Activated T-cell treated with anti-CD3 and anti-CD28 coated beads, Interleukin-2, amount 50 U/mL, for 4 hours (primary cell): ENCODE measurements around the gene WTIP. TPM values are rescaled to one million over a fixed set of nuclear protein-coding genes. Genes with fewer than 3 reads are reported as not detected.

ENCODE experiments used
- ATAC-seq, 2 donors: fragments of 200-7000 bp; cut with Tn5 transposase; one replicate each; pipeline ENCODE4 v1.10.0; 2021
- DNase-seq: peaks from one replicate; pipeline ENCODE4 v3.0.0-alpha.2; 2020
- H3K27me3 Mint-ChIP-seq: one replicate; pipeline ENCODE4 v1.8.0; 2021; ENCODE audit warnings: low read depth, mixed read lengths
- H3K36me3 Mint-ChIP-seq: one replicate; pipeline ENCODE4 v1.8.0; 2022; ENCODE audit warnings: mixed read lengths; ENCODE audit not compliant: insufficient read depth
- H3K4me1 Mint-ChIP-seq: one replicate; pipeline ENCODE4 v1.8.0; 2021; ENCODE audit warnings: low read depth, mixed read lengths
- H3K4me3 Mint-ChIP-seq: one replicate; pipeline ENCODE4 v1.8.0; 2021; ENCODE audit warnings: mild to moderate bottlenecking, moderate library complexity, mixed read lengths
- H3K9me3 Mint-ChIP-seq: one replicate; pipeline ENCODE4 v1.8.0; 2021; ENCODE audit warnings: mixed read lengths
- total RNA-seq, 3 donors: library from RNA; stranded (reverse); gene quantifications; one replicate each; pipeline ENCODE4 v1.2.1, GENCODE V29; 2021

The WTIP gene
- total RNA-seq, 3 donors from 2014 or later, result 0.38 to 0.98 (median 0.63) TPM

GRCh38 chr19:34540811-34541557, 59.4 kb downstream of the WTIP start:
- no peak overlapping the region for H3K4me3 Mint-ChIP-seq
- peaks cover 19% of the 10 kb centered on the region for H3K9me3 Mint-ChIP-seq
- no peaks in the 10 kb centered on the region for H3K4me1 Mint-ChIP-seq
- no peak for DNase-seq
- no peak for ATAC-seq
- H3K27me3 Mint-ChIP-seq, result peaks cover 22% of the 10 kb centered on the region
- H3K36me3 Mint-ChIP-seq, result no peaks in the 10 kb centered on the region

GRCh38 chr19:34549833-34550232, 68.3 kb downstream of the WTIP start:
- Mint-ChIP-seq H3K4me3 (no peak overlapping the region), H3K9me3 (peaks cover 21% of the 10 kb centered on the region), H3K27me3 (peaks cover 20% of the 10 kb centered on the region), H3K36me3 (no peaks in the 10 kb centered on the region), H3K4me1 (no peaks in the 10 kb centered on the region)
- ATAC-seq, result no peak
- no peak for DNase-seq

- H3K36me3 Mint-ChIP-seq, result no peaks in the 10 kb centered on the region
- no peaks in the 10 kb centered on the region for H3K4me1 Mint-ChIP-seq
- H3K27me3 Mint-ChIP-seq, result peaks cover 42% of the 10 kb centered on the region
- H3K4me3 Mint-ChIP-seq, result no peak overlapping the region
- ATAC-seq (no peak), DNase-seq (no peak)
- peaks cover 1% of the 10 kb centered on the region for H3K9me3 Mint-ChIP-seq
Measured at GRCh38 chr19:34555447-34555846, 73.9 kb downstream of the WTIP start.

GRCh38 chr19:34556488-34556887, 74.9 kb downstream of the WTIP start:
- Mint-ChIP-seq H3K27me3 (peaks cover 42% of the 10 kb centered on the region), H3K4me1 (no peaks in the 10 kb centered on the region), H3K4me3 (no peak overlapping the region), H3K9me3 (no peaks in the 10 kb centered on the region), H3K36me3 (no peaks in the 10 kb centered on the region)
- DNase-seq (no peak), ATAC-seq (no peak)

GRCh38 chr19:34559045-34559444, 77.5 kb downstream of the WTIP start:
- Mint-ChIP-seq H3K36me3 (no peaks in the 10 kb centered on the region), H3K9me3 (no peaks in the 10 kb centered on the region), H3K27me3 (peaks cover 31% of the 10 kb centered on the region), H3K4me3 (no peak overlapping the region), H3K4me1 (no peaks in the 10 kb centered on the region)
- ATAC-seq (no peak), DNase-seq (no peak)

GRCh38 chr19:34560229-34560628, 78.7 kb downstream of the WTIP start:
- Mint-ChIP-seq H3K4me1 (no peaks in the 10 kb centered on the region), H3K9me3 (peaks cover 8% of the 10 kb centered on the region)

More at GRCh38 chr19:34560229-34560628, 78.7 kb downstream of the WTIP start:
- DNase-seq, result no peak
- Mint-ChIP-seq H3K36me3 (no peaks in the 10 kb centered on the region), H3K4me3 (no peak overlapping the region), H3K27me3 (peaks cover 25% of the 10 kb centered on the region)
- ATAC-seq, result no peak

Other genes starting within 250 kb of the WTIP start
- 1 to 10 TPM; 8.1 to 8.9 (median 8.4) TPM for gene GARRE1, start 227.2 kb upstream of the WTIP start, total RNA-seq
- 100 to 1,000 TPM; 383 to 449 (median 421) TPM for gene GPI, start 116.6 kb upstream of the WTIP start, total RNA-seq
- 10 to 100 TPM; 55.9 to 65.0 (median 63.5) TPM for gene PDCD2L, start 77.4 kb upstream of the WTIP start, total RNA-seq
- gene UBA2, start 53.4 kb upstream of the WTIP start, total RNA-seq, result 100 to 1,000 TPM; 182 to 194 (median 194) TPM
- gene SCGB2B2, start 195.4 kb downstream of the WTIP start, total RNA-seq, result under 1 TPM in 2 of 3 donors, not detected in 1; 0.32 to 0.65 TPM
- 10 to 100 TPM; 10.8 to 11.9 (median 11.2) TPM for gene ZNF302, start 195.9 kb downstream of the WTIP start, total RNA-seq